ENCODE results near the gene REEP1. TPM values are rescaled to one million over a fixed set of nuclear protein-coding genes. Genes with fewer than 3 reads are reported as not detected.
"Not testable (repeated sequence)": the region's sequence is repeated elsewhere in the genome, so short reads cannot be mapped to it uniquely, and the experiment has no call there.

The REEP1 gene
- total RNA-seq, 1 donor from 2014 or later = 90.1 TPM

DNA sequence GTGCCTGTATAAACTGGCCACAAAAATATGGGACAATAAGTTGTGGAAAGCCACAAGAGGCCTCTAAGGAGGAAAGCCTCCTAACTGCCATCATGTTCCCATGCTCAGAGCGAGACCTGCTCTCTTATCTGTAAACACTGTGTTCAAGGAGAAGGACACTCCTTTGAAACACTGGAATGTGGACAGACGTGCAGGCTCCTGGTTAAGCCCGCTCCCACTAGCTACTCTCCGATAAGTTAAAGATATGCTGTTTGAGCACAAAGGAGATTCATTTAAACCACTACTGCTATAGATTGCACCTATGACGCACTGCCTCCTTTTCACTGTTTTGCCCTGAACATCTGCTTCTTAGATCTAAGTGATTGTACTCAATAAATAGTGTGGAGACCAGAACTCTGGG, 92.2 kb downstream of the REEP1 start:
- DNase-seq (ENCODE audit: low read depth) = not testable (repeated sequence)

DNA sequence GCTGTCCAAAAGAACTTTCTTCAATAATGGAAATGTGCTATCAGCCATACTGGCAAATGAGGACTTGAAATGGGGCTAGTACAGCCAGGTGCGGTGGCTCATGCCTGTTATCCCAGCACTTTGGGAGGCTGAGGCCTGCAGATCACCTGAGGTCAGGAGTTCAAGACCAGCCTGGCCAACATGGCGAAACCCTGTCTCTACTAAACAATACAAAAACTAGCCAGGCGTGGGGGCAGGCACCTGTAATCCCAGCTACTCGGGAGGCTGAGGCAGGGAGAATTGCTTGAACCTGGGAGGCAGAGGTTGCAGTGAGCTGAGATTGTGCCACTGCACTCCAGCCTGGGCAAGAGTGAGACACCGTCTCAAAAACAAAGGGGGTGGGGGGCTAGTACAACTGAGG, 92.6 kb downstream of the REEP1 start:
- DNase-seq (ENCODE audit: low read depth) = not testable (repeated sequence)

DNA sequence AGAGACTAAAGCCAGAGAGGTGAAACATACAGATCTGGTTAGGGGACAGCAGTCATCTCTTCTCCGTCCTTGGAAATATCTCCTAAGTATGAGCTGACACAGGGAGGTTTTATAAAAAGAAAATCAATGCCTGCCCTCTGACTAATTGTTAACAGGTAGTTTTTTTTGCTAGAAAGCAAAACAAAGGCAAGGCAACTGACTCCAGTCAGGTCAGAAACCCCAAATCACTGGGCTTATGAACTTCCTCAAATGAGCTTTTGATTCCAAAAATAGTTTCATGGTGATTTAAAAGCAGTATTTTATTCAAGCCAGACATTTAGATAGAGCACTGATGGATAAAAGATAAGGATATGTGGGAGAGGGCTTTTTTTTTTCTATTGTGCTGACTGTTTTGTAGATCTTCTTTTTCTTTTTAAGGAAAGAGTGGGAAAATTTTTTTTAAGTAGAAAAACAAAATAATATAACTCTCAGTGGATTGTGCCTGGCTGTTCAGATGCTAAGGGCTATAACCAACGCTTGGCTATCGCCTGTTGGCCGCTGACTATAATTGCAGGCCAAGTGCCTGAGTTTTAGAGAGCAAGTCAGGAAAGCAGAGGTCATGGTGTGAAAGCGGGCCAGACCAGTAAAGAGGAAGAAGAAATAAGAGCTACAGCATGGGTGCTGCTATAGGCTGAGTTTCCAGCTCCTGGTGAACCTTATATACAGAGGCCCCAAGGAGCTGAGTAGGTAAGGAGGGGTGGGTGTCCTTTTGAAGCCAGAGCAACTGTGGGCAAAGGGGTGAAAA, 93.3 kb downstream of the REEP1 start:
- no peak for DNase-seq (ENCODE audit: low read depth)

DNA sequence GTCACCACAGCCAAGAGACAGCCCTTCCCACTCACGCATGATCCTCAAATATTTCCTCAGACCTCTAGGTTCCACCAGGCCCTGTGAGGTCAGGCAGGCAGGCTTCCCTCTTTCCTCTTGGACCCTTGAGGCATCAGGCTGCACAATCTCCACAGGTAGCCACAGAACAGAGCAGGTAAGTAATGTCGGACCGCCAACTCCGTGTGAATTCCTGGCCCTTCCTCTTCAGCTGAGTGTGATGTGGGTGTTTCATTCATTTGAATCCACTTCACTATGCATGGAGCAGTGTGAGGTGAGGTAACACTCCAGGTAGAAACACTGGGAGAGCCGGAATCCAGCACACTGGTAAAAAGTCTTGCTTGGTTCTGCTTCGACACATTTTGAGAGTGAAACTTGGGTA, 94.2 kb downstream of the REEP1 start:
- no peak for DNase-seq (ENCODE audit: low read depth)

DNA sequence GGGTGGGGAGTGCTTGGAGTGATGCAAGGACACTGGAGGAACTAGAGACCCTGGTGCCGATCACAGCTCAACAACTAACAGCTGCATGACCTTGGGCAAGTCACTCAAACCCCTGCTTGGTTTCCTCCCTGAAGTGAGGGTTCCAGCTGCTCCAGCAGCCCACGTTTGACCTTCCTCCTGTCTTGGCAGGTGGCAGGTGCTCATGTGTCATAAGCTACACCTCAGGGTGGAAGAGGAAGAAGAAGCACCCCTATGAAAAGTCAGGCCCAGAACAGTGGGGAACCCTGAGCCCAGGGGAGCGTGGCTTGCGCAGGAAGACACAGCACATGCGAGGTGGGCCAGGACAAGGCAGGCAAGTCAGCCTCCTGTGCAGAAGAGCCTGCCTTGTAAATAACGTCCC, 95.8 kb downstream of the REEP1 start:
- DNase-seq (ENCODE audit: low read depth) = no peak

DNA sequence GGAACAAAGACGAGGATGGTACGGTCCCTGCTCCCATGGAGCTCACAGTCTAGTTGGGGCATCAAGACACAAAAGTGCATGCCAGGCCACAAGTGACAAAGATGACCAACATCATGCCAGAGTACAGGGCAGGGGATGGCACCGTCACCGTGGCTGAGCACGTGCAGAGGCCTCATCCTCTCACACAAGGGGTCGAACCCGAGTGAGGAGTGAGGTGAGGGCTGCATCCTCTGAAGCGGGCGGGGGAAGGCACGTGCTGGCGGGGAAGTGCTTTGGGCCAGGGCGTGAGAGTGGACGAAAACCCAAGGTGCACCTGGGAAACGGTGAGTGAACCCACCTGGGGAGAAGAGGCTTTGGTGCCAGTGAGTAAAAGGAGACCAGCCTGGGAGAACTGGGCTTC, 97.2 kb downstream of the REEP1 start:
- no peak for DNase-seq (ENCODE audit: low read depth)

DNA sequence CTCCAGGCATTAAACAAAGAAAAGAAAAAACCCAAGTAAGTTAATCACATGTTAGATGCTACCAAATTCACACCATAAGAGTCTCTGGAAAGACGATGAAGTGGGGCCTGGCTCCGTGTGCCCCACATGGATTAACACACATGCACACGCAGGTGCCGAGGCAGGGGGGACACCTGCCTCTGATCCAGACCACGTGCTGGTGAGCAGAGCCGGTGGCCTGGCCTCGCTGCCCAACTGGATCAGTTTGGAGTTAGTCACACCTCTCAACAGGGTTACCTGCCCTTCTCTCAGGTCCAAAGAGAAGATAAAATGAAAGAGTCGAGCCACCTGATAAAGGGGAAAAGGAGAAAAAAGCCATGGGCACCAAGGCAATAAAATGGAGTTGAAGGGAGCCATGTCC, 97.7 kb downstream of the REEP1 start:
- no peak for DNase-seq (ENCODE audit: low read depth)

DNA sequence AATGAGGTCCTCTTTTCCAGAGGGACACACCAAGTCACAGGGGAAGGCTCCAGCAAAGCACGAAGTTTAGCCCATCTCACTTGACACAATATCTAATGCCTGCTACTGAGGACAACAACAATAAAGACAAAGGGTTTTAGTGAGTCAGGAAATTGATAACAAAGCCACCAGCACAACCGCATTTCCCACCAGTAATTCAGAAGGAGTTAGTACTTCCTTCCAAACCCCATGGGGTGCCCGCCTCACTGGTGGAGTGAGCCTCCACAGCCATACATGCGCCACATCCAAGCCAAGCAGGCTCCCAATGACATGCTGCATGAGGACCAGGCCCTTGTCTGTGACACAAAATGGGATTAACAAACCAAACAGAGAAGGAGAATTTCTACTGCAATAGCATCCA, 98.1 kb downstream of the REEP1 start:
- no peak for DNase-seq (ENCODE audit: low read depth)

DNA sequence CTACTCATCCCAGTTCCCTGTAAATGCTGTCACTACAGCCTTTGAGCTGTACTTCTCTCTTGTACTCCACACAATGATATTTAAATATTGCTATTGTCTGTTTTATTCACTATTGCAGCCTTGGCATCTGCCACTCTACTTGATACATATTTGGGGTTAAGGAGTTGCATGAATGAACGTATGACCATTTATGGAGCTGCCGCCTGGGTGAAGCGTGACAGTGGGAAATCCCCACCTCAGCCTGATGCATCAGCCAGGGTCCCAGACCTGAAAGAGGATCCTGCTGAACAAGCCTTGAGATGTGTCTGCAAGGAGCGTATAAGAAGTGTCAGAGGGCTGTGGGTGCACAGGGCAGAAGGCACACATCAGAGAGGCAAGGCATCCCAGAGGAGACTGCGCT, 99.1 kb downstream of the REEP1 start:
- DNase-seq (ENCODE audit: low read depth) = no peak

DNA sequence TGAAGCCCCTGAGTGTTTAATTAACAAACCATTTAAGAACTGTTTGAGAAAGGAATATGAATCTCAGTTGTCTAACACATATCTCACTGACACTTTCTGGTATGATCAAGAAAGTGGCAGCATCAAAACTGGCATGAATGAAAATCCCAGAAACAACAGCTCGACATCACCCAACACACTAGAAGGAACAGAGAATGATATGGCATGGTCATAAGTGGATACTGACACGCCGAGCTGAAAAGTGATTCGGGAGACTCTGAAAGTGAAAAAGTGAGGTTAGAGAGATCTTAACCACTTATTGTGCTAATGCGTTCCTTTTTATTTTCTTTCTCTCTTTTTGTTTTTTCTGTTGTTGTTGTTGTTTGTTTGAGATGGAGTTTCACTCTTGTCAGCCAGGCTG, 100.3 kb downstream of the REEP1 start:
- DNase-seq (ENCODE audit: low read depth) = no peak

DNA sequence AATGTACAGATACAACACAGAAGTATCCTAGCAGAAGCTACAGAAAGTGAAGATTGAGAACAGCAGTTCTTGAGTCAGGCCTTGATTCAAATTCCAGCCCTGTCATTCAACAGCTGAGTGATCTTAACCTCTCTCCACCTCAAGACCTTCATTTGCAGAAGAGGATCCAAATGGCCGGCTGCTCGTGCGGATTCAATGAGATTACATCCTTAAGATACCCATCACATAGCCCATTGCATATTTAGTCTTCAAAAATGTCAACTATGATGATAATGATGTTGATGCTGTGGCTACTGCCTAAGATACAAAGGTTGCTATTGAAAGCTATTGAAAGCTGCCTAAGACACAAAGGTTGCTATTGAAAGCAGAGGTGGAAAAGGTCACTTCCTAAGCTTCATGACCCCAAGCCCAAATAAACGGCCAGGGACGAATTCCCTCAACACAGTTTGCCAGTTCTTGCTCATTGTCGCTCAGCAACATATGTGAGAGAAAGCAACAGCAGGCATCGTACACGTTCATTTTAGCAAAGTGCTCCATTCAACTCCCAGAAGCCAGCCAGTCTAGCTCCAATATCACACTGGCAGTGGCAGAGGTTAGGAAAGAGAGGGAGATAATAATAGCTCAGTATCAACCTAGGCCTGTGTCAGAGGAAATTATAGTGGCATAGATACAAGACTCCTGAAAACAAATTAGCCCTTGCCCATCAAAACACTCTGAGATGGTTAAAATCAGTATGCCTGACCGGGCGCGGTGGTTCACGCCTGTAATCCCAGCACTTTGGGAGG, 102.0 kb downstream of the REEP1 start:
- DNase-seq (ENCODE audit: low read depth) = no peak

DNA sequence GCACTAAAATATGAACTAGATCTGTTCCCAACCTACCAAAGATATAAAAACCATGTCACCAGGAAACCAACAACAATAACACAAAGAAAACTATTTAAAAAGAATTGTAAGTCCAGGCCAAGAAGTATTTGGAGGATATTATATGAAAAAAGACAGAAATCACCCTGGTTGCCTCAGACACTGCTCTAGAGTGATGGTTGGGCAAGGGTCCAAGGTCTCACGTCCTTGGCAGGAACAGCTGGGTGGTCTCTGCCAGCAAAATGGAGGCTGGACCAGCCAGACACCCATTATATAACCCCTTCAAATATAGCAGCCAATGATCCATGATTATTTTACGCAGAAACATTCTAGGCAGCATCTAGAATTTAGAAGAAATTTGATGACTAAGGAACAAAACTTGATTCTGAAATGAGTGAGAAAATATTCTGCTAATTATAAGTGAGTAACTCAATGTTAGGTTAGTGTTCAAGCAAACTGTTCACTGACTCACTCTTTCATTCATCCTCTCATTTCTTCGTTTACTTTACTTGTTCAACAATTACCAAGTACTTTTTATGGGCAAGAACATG, 102.8 kb downstream of the REEP1 start:
- DNase-seq (ENCODE audit: low read depth) = no peak

DNA sequence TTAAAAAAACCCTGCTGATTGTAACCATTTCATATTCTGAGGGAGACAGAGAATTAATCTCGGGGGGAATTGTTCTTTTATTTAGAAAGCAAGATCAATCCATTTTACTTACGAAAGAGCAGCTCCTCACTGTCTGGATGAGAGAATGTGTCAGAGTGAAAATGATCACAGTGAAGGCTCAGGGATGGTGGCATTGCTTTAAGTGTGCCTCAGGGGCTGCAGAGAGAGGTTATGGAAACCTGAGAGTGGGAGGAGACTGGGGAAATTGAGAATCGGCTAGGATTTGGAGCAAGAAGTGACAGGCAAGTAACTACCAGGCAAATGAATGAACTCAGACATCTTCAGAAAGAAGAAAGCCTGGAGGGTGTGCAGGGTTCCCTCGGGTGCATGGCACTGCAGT, 104.0 kb downstream of the REEP1 start:
- no peak for DNase-seq (ENCODE audit: low read depth)

DNA sequence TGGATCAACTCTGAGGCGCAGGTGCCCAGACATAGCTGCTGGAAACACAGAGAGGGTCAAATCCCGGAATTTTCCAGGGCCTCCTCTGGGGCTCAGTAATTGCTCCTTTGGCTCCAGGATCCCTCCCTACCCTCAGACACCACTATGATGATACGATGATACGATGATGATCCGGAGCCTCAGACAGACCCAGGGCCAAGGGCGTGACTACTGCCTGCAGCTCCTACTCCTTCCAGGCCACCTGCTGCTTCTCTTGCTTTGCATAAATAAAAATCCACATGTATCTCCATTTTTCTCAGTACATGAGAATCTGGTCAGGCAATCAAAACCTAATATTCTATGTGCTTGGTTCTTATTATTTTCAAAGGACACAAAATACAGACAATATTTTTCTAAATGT, 104.5 kb downstream of the REEP1 start:
- no peak for DNase-seq (ENCODE audit: low read depth)

DNA sequence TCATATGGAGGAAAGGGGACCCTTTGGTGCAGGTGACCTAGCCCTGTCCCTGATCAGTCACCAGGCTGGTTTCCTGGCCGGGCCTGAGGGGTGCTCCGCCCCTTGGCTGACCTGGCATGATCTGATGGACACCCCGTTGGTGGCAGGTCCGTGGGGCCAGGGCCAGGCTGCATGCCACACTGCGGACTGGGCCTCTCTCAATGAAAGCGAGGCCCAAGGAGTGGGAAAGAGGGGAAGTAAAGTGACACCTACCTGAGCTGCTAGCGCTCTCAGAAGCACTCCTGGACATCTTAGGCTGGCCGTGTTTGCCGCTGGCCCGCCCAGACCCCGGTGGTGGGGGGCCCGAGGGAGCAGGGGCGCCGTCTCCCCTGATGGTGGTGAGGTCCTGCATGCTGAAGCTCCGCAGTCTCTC, 105.0 kb downstream of the REEP1 start:
- no peak for DNase-seq (ENCODE audit: low read depth)

DNA sequence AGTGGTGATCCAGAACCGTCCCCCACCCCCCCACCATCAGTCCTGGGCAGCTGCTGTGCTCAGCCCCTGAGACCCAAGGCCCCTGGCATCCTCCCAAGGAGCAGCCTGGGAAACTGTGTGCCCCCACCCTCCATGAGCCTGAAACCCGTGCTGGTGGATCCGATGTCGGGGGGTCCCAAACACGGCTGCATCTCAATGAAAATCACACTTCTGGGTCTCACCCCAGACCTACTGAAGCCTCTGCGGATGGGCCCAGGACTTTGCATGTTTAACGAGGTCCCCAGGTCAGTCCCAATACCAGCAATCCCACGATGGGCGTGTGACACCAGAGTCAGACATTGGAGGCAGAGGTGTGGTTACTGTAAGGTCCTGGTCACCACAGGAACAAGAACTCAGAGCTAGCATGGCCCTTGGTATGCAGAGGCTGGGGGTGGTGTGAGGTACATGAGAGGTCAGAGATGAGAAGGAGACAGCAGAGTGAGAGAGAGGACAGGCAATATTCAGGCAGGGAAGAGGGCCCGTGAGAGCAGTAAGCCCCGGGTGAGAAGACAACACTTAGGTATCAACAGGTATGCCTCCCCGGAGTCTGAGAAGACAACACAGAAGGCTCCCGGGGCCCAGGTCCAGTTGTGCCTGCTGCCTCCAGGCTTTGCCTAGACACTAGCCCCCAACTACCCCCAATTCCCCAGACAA, 105.6 kb downstream of the REEP1 start:
- peak; percentile 22 for DNase-seq (ENCODE audit: low read depth)

DNA sequence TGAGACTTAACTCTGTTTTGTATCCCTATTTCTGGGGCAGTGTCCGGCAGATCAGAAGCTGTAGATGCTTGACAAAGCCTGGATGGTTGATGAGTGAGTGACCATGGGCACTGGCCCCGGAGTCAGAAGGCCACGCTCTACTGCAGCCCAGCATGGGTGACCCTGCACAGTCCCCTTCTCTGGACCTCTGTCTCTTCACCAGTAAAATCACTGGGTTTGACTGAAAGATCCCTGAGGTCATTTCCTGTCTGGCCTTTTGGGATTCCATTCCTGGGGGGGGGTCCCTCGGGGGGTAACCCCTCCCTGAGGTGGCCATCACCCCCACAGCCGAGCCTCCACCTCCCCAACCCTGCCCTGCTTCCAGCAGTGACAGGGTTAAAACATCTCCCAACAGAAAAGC, 106.5 kb downstream of the REEP1 start:
- no peak for DNase-seq (ENCODE audit: low read depth)

DNA sequence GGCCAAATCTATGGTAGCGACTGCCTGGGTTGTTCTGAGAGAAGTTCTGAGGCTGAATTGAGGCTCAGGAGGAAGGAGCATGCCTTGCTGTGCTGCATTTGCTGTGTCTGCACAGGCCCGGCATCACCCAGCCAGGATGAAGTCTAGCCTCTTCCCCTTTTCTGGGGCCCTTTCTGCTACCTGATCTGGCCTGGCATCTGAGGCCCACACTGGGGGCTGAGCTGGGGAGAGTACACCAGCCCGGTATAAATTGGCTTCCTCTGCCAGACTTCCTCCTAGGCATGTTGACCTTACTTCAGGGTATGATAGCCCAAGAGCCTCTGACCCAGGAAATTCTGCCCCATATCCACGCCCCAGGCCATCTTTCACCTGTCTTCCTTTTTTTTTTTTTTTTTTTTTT, 108.2 kb downstream of the REEP1 start:
- no peak for DNase-seq (ENCODE audit: low read depth)

DNA sequence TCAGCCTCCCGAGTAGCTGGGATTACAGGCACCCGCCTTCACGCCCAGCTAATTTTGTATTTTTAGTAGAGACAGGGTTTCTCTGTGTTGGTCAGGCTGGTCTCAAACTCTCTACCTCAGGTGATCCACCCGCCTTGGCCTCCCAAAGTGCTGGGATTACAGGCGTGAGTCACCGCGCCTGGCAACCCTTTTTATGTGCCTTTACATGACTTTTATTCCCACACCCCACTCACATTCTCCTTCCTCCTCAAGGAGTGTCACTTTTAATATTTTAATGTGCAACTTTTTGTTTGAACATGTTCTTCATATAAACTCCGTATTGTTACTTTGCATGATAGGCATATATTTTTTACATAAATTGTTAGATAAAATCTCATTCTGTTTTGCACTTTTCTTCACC, 108.9 kb downstream of the REEP1 start:
- DNase-seq (ENCODE audit: low read depth) = not testable (repeated sequence)

DNA sequence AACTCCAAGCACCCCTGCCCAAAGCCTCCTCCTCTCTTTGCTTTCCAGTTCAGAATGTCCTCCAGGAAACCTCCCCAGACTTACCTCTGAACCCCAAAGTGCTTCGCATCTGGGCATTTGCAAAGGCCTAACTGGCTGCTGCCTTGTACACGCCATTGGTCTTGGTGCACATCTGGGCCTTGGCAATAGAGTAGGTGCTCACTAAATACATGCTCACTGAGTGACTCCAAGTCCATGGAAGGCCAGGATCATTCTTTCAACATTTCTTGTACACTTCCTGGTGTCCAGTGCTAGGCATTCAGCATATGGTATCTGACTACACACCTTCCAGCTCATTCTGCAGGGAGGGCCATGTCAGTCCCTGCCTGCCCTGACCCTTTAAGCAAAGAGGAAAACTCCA, 109.7 kb downstream of the REEP1 start:
- DNase-seq (ENCODE audit: low read depth) = no peak

DNA sequence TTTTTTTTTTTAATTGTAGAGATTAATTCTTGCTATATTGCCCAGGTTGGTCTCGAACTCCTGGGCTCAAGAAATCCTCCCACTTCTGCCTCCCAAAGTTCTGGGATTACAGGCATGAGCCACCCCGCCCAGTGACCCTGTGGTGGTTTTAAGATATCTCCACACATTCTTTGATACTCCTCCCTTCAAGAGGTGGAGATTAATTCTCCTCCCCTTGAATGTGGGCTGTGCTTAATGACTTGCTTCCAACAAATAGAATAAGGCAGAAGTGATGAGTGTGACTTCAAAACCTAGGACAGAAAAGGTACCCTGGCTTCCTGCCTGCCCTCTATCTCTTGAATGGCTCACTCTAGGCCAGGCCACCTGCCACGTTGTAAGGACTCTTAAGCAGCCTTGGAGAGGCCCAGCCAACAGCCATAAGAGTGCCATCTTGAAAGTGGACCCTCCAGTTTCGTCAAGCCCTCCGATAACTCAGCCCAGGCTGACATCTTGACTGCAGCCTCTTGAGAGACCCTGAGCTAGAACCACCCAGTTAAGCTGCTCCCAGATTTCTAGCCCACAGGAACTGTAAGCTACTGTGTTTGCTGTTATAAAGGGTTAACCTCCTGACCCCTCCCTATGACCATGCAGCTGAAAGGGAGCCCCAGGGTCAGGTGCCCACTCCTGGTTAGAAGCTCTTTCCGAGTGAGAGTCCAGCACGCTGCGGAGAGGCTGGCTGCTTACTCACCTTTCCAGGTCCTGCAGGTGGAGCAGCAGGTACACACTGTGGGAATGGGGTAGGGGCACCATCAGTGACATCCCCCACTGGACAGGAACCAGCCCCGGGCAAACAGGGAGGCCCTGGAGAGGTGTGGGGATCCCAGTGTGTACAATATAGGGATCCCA, 110.5 kb downstream of the REEP1 start:
- no peak for DNase-seq (ENCODE audit: low read depth)

Data from myocyte (in vitro differentiated cells).